ENCODE measurements around the gene PLCB3. TPM values are rescaled to one million over a fixed set of nuclear protein-coding genes. Genes with fewer than 3 reads are reported as not detected.

PLCB3 gene
- total RNA-seq, 1 donor from 2014 or later: 34.9 TPM

DNA sequence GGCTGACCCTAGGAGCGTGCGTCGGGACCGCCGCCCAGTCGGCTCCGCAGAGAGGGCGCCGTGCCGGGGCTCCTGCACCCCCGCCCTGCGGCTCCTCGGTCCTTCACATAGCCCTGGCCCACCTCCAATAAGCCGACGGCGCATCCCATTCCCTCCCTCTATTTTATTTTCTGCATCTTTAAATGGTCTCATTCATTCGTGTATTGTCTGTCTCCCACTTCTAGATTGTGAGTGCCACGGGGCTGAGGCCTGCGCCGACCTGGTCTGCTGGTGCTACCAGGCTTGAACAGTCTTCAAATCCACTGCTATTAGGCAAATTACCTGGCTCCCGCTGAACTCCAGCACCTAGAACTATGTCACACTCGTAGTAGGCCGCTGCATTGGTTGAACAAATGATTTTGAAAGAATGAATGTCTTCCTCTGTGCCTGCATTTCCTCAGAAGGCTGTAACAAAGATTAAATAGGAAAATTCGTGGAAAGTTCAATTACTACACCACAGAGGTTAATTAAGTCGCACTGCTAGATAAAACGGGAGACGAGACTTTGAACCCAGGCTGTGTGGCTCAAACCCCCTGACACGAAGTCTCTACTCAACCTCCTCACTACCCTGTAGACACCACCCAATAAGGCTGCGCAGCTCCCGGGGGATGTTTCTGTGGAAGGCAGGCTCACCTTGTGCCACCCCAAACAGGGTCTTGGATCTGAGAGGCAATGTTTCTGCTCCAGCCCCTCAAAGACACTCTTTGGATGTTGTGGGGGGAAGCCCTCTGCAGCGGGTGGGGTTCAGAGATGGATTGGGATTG, 3.4 kb upstream of the PLCB3 start:
- Mint-ChIP-seq H3K4me1 (peaks cover 25% of the 10 kb centered on the region), H3K27ac (no peak overlapping the region), H3K4me3 (peak overlapping the region; percentile 85), H3K9me3 (no peaks in the 10 kb centered on the region), H3K36me3 (no peaks in the 10 kb centered on the region), H3K27me3 (ENCODE audit: low read depth) (no peaks in the 10 kb centered on the region)
- TF ChIP-seq, protein P1, sequence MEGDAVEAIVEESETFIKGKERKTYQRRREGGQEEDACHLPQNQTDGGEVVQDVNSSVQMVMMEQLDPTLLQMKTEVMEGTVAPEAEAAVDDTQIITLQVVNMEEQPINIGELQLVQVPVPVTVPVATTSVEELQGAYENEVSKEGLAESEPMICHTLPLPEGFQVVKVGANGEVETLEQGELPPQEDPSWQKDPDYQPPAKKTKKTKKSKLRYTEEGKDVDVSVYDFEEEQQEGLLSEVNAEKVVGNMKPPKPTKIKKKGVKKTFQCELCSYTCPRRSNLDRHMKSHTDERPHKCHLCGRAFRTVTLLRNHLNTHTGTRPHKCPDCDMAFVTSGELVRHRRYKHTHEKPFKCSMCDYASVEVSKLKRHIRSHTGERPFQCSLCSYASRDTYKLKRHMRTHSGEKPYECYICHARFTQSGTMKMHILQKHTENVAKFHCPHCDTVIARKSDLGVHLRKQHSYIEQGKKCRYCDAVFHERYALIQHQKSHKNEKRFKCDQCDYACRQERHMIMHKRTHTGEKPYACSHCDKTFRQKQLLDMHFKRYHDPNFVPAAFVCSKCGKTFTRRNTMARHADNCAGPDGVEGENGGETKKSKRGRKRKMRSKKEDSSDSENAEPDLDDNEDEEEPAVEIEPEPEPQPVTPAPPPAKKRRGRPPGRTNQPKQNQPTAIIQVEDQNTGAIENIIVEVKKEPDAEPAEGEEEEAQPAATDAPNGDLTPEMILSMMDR (IDR thresholded peaks at IDR 0.05; ENCODE audit: unreplicated experiment): no peak
- DNase-seq (ENCODE audit: low spot score in 2 of 2, unreplicated experiment in 2 of 2): no peak

DNA sequence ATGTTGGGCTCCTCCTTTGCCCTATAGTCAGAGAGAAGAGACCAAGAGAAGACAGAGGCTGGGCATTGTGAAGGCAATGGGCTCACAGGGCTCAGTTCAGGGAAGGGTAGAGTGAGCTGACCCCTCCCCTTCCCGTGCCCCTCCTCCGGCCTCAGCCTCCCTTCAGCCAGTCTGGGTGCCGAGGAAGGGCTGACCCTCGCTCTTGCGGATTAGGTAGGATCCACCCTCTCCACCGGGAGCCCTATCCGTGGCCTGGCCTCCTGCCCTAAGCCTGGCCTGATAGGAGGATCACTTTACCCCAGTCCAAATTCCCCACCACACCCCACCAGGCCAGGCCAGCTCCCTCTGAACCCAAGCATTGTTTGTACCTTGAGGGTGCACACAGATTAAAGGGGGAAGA, 2.8 kb upstream of the PLCB3 start:
- DNase-seq (ENCODE audit: low spot score in 2 of 2, unreplicated experiment in 2 of 2): no peak
- TF ChIP-seq, protein P1 (IDR thresholded peaks at IDR 0.05; ENCODE audit: unreplicated experiment): no peak
- Mint-ChIP-seq H3K4me3 (no peak overlapping the region), H3K27me3 (ENCODE audit: low read depth) (no peaks in the 10 kb centered on the region), H3K9me3 (no peaks in the 10 kb centered on the region), H3K36me3 (no peaks in the 10 kb centered on the region), H3K27ac (no peak overlapping the region), H3K4me1 (peaks cover 21% of the 10 kb centered on the region)

DNA sequence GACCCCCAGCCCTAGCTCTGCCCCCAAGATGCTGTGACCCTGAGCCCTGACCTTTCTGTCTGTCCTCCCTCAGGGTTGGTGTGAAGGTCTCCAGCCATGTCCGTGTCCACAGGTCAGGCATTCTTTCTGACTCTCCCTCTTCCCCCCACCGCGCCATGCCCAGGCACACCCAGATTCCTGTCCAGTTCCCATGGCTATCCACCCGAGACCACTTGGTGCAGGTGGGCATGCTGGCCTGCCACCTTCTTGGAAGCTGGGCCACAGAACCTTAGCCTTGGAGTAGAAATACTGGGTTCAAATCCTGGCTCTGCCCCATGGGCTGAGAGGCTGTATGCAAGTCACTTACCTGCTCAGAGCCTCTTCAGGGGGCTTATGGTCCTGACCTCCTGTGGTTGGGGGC, 2.3 kb upstream of the PLCB3 start:
- Mint-ChIP-seq H3K27me3 (ENCODE audit: low read depth) (no peaks in the 10 kb centered on the region), H3K27ac (no peak overlapping the region), H3K4me1 (peaks cover 21% of the 10 kb centered on the region), H3K4me3 (no peak overlapping the region), H3K36me3 (no peaks in the 10 kb centered on the region), H3K9me3 (no peaks in the 10 kb centered on the region)
- no peak for DNase-seq (ENCODE audit: low spot score in 2 of 2, unreplicated experiment in 2 of 2)
- TF ChIP-seq, protein P1 (IDR thresholded peaks at IDR 0.05; ENCODE audit: unreplicated experiment): no peak

DNA sequence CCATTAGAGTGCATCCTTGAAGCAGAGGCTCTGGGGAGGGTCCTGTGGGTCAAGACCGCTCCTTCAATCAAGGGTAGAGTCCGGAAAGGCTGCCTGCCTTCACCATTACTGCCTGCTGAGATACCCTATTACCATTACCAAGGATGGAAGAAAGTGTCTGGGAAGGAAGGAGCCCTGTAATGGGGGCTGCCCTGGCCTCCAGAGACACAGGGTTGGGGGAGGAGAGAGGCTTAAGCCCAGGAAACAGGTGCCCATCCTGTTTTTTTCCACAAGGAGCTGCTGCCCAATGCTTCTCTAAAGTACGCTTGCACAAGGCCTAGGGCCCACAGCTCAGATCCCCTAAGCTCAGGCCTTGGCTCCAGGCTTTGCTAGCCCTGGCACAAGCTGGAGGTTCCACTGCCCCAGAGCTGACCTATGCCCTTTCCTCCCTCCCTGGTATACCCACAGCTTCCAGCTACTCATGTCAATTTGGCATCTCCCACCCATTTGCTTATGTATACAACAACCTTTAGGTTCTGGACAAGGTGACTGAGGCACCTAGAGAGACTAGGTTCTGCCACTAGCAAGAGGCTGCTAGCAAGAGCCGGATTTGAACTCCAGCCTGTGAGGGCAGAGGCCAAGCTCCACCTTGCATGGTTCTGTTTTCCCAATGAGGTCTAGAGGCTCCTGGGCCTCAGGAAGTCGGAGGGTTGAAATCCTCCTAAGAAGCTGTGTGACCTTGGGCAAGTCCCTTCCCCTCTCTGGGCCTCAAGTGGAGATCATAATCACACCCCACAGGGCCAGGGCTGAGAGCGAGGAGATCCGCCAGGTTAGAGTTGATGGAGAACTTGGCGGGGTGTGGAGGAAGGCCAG, 1.5 kb upstream of the PLCB3 start:
- H3K36me3 Mint-ChIP-seq: no peaks in the 10 kb centered on the region
- H3K9me3 Mint-ChIP-seq: no peaks in the 10 kb centered on the region
- no peak for DNase-seq (ENCODE audit: low spot score in 2 of 2, unreplicated experiment in 2 of 2)
- TF ChIP-seq, protein P1 (IDR thresholded peaks at IDR 0.05; ENCODE audit: unreplicated experiment): no peak
- H3K4me1 Mint-ChIP-seq: peaks cover 21% of the 10 kb centered on the region
- peak overlapping the region; percentile 28 for H3K4me3 Mint-ChIP-seq
- no peaks in the 10 kb centered on the region for H3K27me3 Mint-ChIP-seq (ENCODE audit: low read depth)
- no peak overlapping the region for H3K27ac Mint-ChIP-seq

DNA sequence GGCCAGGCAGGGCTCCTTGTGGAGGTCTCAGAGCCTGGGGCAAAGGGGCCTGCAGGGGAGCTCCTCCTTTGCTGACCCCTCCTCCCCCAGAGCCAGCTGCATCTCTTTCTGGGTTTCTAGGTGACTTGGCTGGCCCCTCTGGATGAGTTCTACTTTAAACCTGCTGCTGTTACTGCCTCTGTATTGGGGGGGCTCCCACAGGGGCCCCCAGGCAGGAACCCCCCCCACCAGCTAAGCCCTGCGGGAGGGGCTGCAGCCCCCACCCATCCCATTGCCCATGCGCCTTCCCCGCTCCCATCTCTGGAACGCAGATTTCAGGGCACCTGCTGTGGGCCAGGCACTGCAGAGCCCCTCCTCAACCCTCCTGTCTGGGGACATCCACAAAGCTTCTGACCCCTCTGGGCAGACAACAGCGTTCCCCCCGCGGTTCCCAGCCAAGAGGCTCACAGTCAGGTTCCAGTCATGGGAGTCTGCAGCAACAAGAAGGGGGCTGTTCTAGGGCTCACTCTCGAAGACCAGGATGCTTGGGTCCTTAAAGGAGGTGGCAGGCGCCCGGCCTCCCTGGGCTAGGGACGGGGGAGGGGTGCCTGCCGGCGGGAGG, 815 bp upstream of the PLCB3 start:
- Mint-ChIP-seq H3K36me3 (no peaks in the 10 kb centered on the region), H3K27ac (no peak overlapping the region)
- DNase-seq (ENCODE audit: low spot score in 2 of 2, unreplicated experiment in 2 of 2): no peak

More for the DNA sequence above, 815 bp upstream of the PLCB3 start:
- H3K9me3 Mint-ChIP-seq: no peaks in the 10 kb centered on the region
- H3K4me3 Mint-ChIP-seq: peak overlapping the region; percentile 75
- TF ChIP-seq, protein P1 (IDR thresholded peaks at IDR 0.05; ENCODE audit: unreplicated experiment): no peak
- H3K4me1 Mint-ChIP-seq: peaks cover 20% of the 10 kb centered on the region
- no peaks in the 10 kb centered on the region for H3K27me3 Mint-ChIP-seq (ENCODE audit: low read depth)
